T-cell (primary cell): ENCODE measurements around the gene MRPL51. TPM values are rescaled to one million over a fixed set of nuclear protein-coding genes. Genes with fewer than 3 reads are reported as not detected.

Experiments
- ATAC-seq, 4 experiments: fragments of 200-7000 bp in 3 of 4; fragments of 150-1000 bp in 1 of 4; cut with Tn5 transposase; replicated peaks in 1 of 4; 1 replicate in 3 of 4; 2 replicates in 1 of 4; pipeline ENCODE4 v1.10.0; 2021; ENCODE audit warnings: moderate library complexity in 3 of 4, mild to moderate bottlenecking in 2 of 4, moderate number of reproducible peaks in 1 of 4
- CTCF ChIA-PET, 2 donors: fragments of 300-600 bp; sonication (Branson Sonifier 250); formaldehyde crosslinking; loops; one replicate each; lab custom pipeline; 2022; ENCODE audit warnings: antibody characterized with exemption in 2 of 2; lab: Charles Lee
- POLR2A ChIA-PET, 2 donors: fragments of 300-600 bp; sonication (Branson Sonifier 250); formaldehyde crosslinking; loops; one replicate each; lab custom pipeline; 2022; ENCODE audit warnings: antibody characterized with exemption in 2 of 2; lab: Charles Lee
- DNase-seq, 35 experiments: peaks; one replicate each; pipeline versions ENCODE4 v3.0.0 to v3.0.0-alpha.2; 2013 to 2023
- H3K27ac ChIP-seq: one replicate; pipeline ENCODE4 v1.5.1; 2013; ENCODE audit warnings: low read length
- H3K27me3 ChIP-seq, 2 experiments: replicated peaks in 1 of 2; 1 replicate in 1 of 2; 2 replicates in 1 of 2; pipeline versions ENCODE4 v1.6.1 to v1.7.0; 2013; ENCODE audit warnings: low read length in 1 of 2, mixed read lengths in 1 of 2; ENCODE audit not compliant: control insufficient read depth in 2 of 2, insufficient read depth in 2 of 2; ENCODE audit errors: extremely low read depth in 1 of 2
- H3K36me3 ChIP-seq, 2 donors: 1 replicate in 1 of 2; 2 replicates in 1 of 2; pipeline versions ENCODE4 v1.6.1 to v1.7.0; 2013; ENCODE audit warnings: low read length in 1 of 2; ENCODE audit not compliant: control insufficient read depth in 2 of 2, insufficient read depth in 1 of 2; ENCODE audit errors: extremely low read depth in 1 of 2
- H3K4me1 ChIP-seq, 2 experiments: 1 replicate in 1 of 2; 2 replicates in 1 of 2; pipeline versions ENCODE4 v1.6.1 to v1.7.0; 2013; ENCODE audit warnings: low read length in 2 of 2, mixed read lengths in 1 of 2; ENCODE audit not compliant: insufficient read depth in 2 of 2, control insufficient read depth in 1 of 2; ENCODE audit errors: extremely low read depth in 1 of 2
- H3K4me3 ChIP-seq, 2 donors: 1 replicate in 1 of 2; 2 replicates in 1 of 2; pipeline versions ENCODE4 v1.5.1 to v1.7.0; 2013; ENCODE audit warnings: mild to moderate bottlenecking in 2 of 2, low read length in 1 of 2, moderate library complexity in 1 of 2; ENCODE audit not compliant: control insufficient read depth in 1 of 2; ENCODE audit errors: extremely low read depth in 1 of 2
- H3K9me3 ChIP-seq: 2 replicates; pipeline ENCODE4 v1.7.0; 2013
- H3K27ac Mint-ChIP-seq, 2 donors: one replicate each; pipeline ENCODE4 v1.8.0; 2020 to 2021; ENCODE audit warnings: mild to moderate bottlenecking in 2 of 2, mixed read lengths in 2 of 2
- H3K27me3 Mint-ChIP-seq, 2 donors: one replicate each; pipeline ENCODE4 v1.8.0; 2021 to 2022; ENCODE audit warnings: mixed read lengths in 2 of 2
- H3K36me3 Mint-ChIP-seq: one replicate; pipeline ENCODE4 v1.8.0; 2021; ENCODE audit warnings: mixed read lengths
- H3K4me1 Mint-ChIP-seq, 3 donors: one replicate each; pipeline ENCODE4 v1.8.0; 2020 to 2022; ENCODE audit warnings: mixed read lengths in 3 of 3, mild to moderate bottlenecking in 1 of 3
- H3K4me3 Mint-ChIP-seq, 3 donors: one replicate each; pipeline ENCODE4 v1.8.0; 2020 to 2022; ENCODE audit warnings: mild to moderate bottlenecking in 3 of 3, mixed read lengths in 3 of 3, moderate library complexity in 3 of 3
- H3K9me3 Mint-ChIP-seq, 3 donors: one replicate each; pipeline ENCODE4 v1.8.0; 2020 to 2022; ENCODE audit warnings: mixed read lengths in 3 of 3
- WGBS: methylation state at CpG from one replicate; pipeline ENCODE4 v1.1.5; 2013; ENCODE audit warnings: missing lambda C conversion rate; ENCODE audit not compliant: insufficient coverage; 5-methylcytosine and 5-hydroxymethylcytosine counted together
- total RNA-seq, 35 experiments: library from RNA in 6 of 35; stranded (reverse) in 6 of 35; fragments of 120-200 nt in 1 of 35; gene quantifications; one replicate each; pipeline versions ENCODE4 v1.2.1 to v1.2.4 and lab custom pipeline; 2013 to 2026

MRPL51 gene
- total RNA-seq, 5 donors from 2014 or later (not counting 1 experiment from before 2014, with no cell fraction given), result 34.3 to 86.6 (median 80.3) TPM

DNA sequence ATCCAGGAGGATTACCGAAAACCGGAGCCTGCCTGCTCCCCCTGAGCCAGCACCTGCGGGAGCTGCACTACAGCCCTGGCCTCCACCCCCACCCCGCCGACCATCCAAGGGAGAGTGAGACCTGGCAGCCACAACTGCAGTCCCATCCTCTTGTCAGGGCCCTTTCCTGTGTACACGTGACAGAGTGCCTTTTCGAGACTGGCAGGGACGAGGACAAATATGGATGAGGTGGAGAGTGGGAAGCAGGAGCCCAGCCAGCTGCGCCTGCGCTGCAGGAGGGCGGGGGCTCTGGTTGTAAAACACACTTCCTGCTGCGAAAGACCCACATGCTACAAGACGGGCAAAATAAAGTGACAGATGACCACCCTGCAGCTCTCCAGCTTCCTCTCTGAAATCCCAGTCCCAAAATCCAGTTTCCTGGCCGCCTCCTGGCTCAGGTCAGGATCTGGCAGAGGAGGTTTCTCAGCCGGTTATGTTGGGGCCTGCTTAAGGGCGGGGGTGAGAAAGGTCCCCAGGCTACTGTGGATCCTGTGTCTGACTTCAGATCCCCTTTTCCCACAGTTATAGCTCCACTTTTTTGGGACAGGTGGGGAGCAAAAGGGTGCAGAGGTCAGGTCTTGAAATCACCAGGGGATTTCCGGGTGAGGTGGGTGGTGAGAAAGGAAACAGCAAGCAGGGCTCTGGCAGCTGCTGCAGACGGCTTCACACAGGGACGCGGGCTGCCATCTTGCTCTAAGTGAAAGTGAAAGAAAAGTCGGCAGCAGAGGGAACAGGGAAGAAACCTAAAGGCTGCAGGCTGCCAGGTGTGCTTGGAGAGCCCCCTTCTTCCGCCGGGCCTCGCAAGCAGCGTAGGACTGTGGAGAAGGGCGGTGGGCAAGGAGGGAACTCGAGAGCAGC is 41.5 kb downstream of the MRPL51 start, which contains the start of gene TAPBPL:
Gene TAPBPL, plus strand, starts transcription at position 695 of the 897 bp plus-strand sequence. CDS start 207 bp downstream, outside the sequence.
- POLR2A ChIA-PET, result interaction anchor here (0.5 to 3.2 kb wide), 6 partner anchors 10 to 39 kb away, joined by 3 to 18 read pairs (median 6); partner anchors contain the start of gene VAMP1 (in 1 of the 2)
- peaks cover 71 to 85% (median 76%) of the 10 kb centered on the region in 3 donors for H3K4me1 Mint-ChIP-seq
- H3K4me3 Mint-ChIP-seq, result peak within 1 kb of the TSS; percentile 97 to 99 (median 98)
- no peaks in the 10 kb centered on the region for H3K27me3 Mint-ChIP-seq
- peaks cover 48% of the 10 kb centered on the region for H3K36me3 Mint-ChIP-seq
- no peaks in the 10 kb centered on the region for H3K9me3 Mint-ChIP-seq
- H3K27ac Mint-ChIP-seq, result peak within 1 kb of the TSS; percentile 99 to 100
- peak; percentile 61 to 93 (median 80) for DNase-seq
- Histone ChIP-seq H3K27ac (peak within 1 kb of the TSS; percentile 98), H3K9me3 (no peaks in the 10 kb centered on the region), H3K27me3 (no peaks in the 10 kb centered on the region), H3K4me3 (peak within 1 kb of the TSS; percentile 93 to 94), H3K36me3 (peaks cover 15 to 60% of the 10 kb centered on the region in 2 donors), H3K4me1 (peaks cover 30 to 74% of the 10 kb centered on the region in 2 experiments)
- CTCF ChIA-PET, result interaction anchor here (0.5 to 3.5 kb wide), 9 partner anchors 10 to 116 kb away, joined by 3 to 24 read pairs (median 3); partner anchors contain the start of gene VAMP1 (in 1 of the 2)
- WGBS, result under 1% methylated on average over 20 of the region's 27 CpGs
- peak; percentile 85 to 95 (median 88) for ATAC-seq

GRCh38 chr12:6450869-6451347 is 42.2 kb downstream of the MRPL51 start:
- Mint-ChIP-seq H3K4me3 (peak overlapping the region; percentile 97 to 99 (median 98)), H3K4me1 (peaks cover 73 to 88% (median 74%) of the 10 kb centered on the region in 3 donors), H3K27me3 (no peaks in the 10 kb centered on the region), H3K9me3 (no peaks in the 10 kb centered on the region), H3K27ac (peak overlapping the region; percentile 99 to 100), H3K36me3 (peaks cover 46% of the 10 kb centered on the region)
- CTCF ChIA-PET, result interaction anchor here (0.6 to 3.5 kb wide), 5 partner anchors 11 to 115 kb away, joined by 3 to 24 read pairs (median 5); no protein-coding TSS in a partner anchor
- peaks cover 33 to 76% of the 10 kb centered on the region in 2 experiments for H3K4me1 ChIP-seq
- ATAC-seq (no peak), DNase-seq (no peak)
- POLR2A ChIA-PET, result interaction anchor here in 1 of 2 donors (0.6 to 3.2 kb wide), 3 partner anchors 10 to 20 kb away, joined by 5 to 18 read pairs (median 6); partner anchors contain the start of gene VAMP1
- H3K27ac ChIP-seq, result peak overlapping the region; percentile 98
- peaks cover 15 to 55% of the 10 kb centered on the region in 2 donors for H3K36me3 ChIP-seq
- 17% methylated on average over 11 of the region's 11 CpGs for WGBS
- peak overlapping the region; percentile 1 to 94 for H3K4me3 ChIP-seq
- no peaks in the 10 kb centered on the region for H3K27me3 ChIP-seq
- H3K9me3 ChIP-seq, result no peaks in the 10 kb centered on the region

- POLR2A ChIA-PET, result interaction anchor here in 1 of 2 donors (0.6 kb wide), 1 partner anchor 17 kb away, joined by 5 read pairs; no protein-coding TSS in a partner anchor
- H3K9me3 ChIP-seq, result no peaks in the 10 kb centered on the region
- Mint-ChIP-seq H3K4me3 (peak overlapping the region; percentile 11 to 99 (median 97)), H3K36me3 (peaks cover 44% of the 10 kb centered on the region), H3K9me3 (no peaks in the 10 kb centered on the region), H3K27me3 (no peaks in the 10 kb centered on the region), H3K27ac (peak overlapping the region; percentile 99 to 100), H3K4me1 (peaks cover 71 to 89% (median 76%) of the 10 kb centered on the region in 3 donors)
- H3K27me3 ChIP-seq, result no peaks in the 10 kb centered on the region
- CTCF ChIA-PET, result interaction anchor here in 1 of 2 donors (3.5 kb wide), 1 partner anchor 11 kb away, joined by 24 read pairs; no protein-coding TSS in a partner anchor
- peaks cover 33 to 76% of the 10 kb centered on the region in 2 experiments for H3K4me1 ChIP-seq
- 79% methylated on average over 10 of the region's 16 CpGs for WGBS
- peaks cover 15 to 52% of the 10 kb centered on the region in 2 donors for H3K36me3 ChIP-seq
- H3K4me3 ChIP-seq, result peak overlapping the region in 1 of 2 donors; percentile 15
- no peak for ATAC-seq
- peak overlapping the region; percentile 98 for H3K27ac ChIP-seq
- DNase-seq, result no peak
These were observed 42.8 kb downstream of the MRPL51 start for GRCh38 chr12:6450091-6450868.

DNA sequence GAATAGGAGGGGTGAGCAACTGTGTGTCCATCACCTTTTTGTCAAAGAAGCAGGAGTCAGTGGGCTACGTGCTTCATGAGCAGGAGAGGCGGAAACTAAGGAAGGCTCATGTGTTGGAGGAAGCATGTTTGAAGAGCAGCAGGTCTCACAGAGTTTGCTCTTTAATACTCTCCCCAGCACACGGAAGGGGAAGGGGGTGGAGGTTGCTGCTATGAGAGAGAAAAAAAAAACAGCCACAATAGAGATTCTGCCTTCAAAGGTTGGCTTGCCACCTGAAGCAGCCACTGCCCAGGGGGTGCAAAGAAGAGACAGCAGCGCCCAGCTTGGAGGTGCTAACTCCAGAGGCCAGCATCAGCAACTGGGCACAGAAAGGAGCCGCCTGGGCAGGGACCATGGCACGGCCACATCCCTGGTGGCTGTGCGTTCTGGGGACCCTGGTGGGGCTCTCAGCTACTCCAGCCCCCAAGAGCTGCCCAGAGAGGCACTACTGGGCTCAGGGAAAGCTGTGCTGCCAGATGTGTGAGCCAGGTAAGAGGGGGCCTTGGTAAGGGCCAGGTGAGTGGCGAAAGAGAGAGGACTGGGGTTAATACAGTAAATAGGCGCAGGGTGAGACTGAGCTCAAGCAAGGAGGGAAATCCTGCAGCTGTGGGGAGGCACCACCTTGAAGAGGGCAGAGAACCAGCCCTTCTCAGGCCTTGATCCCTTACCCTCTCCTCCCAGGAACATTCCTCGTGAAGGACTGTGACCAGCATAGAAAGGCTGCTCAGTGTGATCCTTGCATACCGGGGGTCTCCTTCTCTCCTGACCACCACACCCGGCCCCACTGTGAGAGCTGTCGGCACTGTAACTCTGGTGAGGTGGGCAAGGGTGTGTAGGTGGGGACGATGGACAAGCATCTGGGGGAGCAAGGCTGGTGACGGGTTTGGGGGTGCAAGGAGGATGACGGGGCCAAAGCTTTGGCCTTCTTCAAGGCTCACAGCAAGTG is 48.1 kb downstream of the MRPL51 start, which contains the start of gene CD27:
Gene CD27, plus strand, starts transcription at position 252 of the 985 bp plus-strand sequence. Its CDS starts 141 bp downstream, at position 393.
- peak within 1 kb of the TSS; percentile 98 to 99 (median 99) for H3K4me3 Mint-ChIP-seq
- H3K36me3 ChIP-seq, result peaks cover 3 to 13% of the 10 kb centered on the region in 2 donors
- POLR2A ChIA-PET, result interaction anchor here (0.6 to 1.5 kb wide), 5 partner anchors 15 to 89 kb away, joined by 3 to 8 read pairs (median 4); no protein-coding TSS in a partner anchor
- no peaks in the 10 kb centered on the region for H3K9me3 Mint-ChIP-seq
- CTCF ChIA-PET, result interaction anchor here (0.5 to 2.3 kb wide), 7 partner anchors 10 to 216 kb away, joined by 3 to 17 read pairs (median 3); no protein-coding TSS in a partner anchor
- H3K36me3 Mint-ChIP-seq, result peaks cover 14% of the 10 kb centered on the region
- H3K4me1 ChIP-seq, result peaks cover 28 to 58% of the 10 kb centered on the region in 2 experiments
- 12% methylated on average over 10 of the region's 16 CpGs for WGBS
- H3K9me3 ChIP-seq, result no peaks in the 10 kb centered on the region
- ATAC-seq (peak; percentile 79 to 87 (median 82)), DNase-seq (peak in 9 of 35 experiments; percentile 25 to 76 (median 44))
- peak within 1 kb of the TSS; percentile 80 to 97 for H3K4me3 ChIP-seq
- H3K27me3 Mint-ChIP-seq, result no peaks in the 10 kb centered on the region
- peaks cover 58 to 78% (median 78%) of the 10 kb centered on the region in 3 donors for H3K4me1 Mint-ChIP-seq
- H3K27me3 ChIP-seq, result no peaks in the 10 kb centered on the region
- H3K27ac ChIP-seq, result peak within 1 kb of the TSS; percentile 77
- peak within 1 kb of the TSS; percentile 95 to 97 for H3K27ac Mint-ChIP-seq

DNA sequence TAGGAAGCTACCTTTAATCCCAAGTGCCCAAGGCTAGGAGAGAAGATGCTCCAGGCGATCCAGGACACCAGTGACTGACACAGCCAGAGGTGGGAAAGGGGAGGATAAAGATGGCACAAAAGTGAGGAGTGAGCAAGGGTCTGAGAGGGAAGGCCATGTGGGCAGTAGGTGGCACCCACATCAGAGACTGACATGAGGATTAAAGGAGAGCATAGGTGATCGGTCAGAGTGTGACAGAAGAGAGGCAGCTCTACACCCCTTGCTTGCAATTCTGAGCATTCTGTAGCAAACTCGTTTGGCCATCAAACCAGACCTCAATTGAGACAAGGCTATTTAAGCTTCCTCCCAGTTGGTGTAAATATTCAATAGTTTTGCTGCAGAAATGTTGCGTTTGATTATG is 49.0 kb downstream of the MRPL51 start:
- Histone ChIP-seq H3K27me3 (no peaks in the 10 kb centered on the region), H3K36me3 (peaks cover 0 to 11% of the 10 kb centered on the region in 2 donors), H3K9me3 (no peaks in the 10 kb centered on the region), H3K4me3 (no peak overlapping the region), H3K4me1 (peaks cover 28 to 48% of the 10 kb centered on the region in 2 experiments), H3K27ac (peak overlapping the region; percentile 77)
- ChIA-PET POLR2A (interaction anchor here (0.9 to 1.0 kb wide), 2 partner anchors 16 to 27 kb away, joined by 4 to 7 read pairs; no protein-coding TSS in a partner anchor), CTCF (interaction anchor here (0.9 to 2.3 kb wide), 6 partner anchors 9 to 21 kb away, joined by 3 to 17 read pairs (median 3); no protein-coding TSS in a partner anchor)
- DNase-seq (no peak), ATAC-seq (no peak)
- Mint-ChIP-seq H3K4me1 (peaks cover 56 to 78% (median 75%) of the 10 kb centered on the region in 3 donors), H3K4me3 (peak overlapping the region; percentile 98 to 99 (median 99)), H3K9me3 (no peaks in the 10 kb centered on the region), H3K36me3 (peaks cover 14% of the 10 kb centered on the region), H3K27me3 (no peaks in the 10 kb centered on the region), H3K27ac (peak overlapping the region; percentile 95 to 97)
- 61% methylated on average over 2 of the region's 4 CpGs for WGBS
